ENCODE results near the gene RABL3. TPM values are rescaled to one million over a fixed set of nuclear protein-coding genes. Genes with fewer than 3 reads are reported as not detected.

RABL3 gene
- total and polyA plus RNA-seq, 2 donors (not counting 1 experiment from before 2014, with no cell fraction given), result 11.9 to 13.4 TPM

DNA sequence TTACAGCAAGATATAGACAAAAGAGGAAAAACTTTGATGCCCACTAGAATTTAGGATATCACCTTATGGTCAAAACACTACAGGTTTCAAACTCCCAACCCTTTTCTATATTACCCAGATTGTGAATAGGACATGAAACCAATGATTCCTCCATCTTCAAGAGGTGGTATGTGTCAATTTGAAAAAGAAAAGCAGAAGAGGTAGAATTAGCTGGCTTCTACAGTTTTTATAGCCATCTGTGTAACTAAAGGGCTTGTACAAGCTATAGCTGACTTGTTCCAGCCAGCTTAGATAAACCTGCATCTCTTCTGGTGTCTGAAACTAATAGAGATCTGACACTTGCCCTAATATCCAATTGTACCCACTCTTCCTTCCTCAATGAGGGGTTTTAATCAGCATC lies 35.4 kb downstream of the RABL3 start:
- no peaks in the 10 kb centered on the region for H3K9me3 ChIP-seq (ENCODE audit: control insufficient read depth, insufficient read depth, low read depth, low read length)
- H4K20me1 ChIP-seq (ENCODE audit: control insufficient read depth, extremely low read depth, insufficient read depth, low read length), result no peaks in the 10 kb centered on the region
- no peaks in the 10 kb centered on the region for H3K79me2 ChIP-seq (ENCODE audit: control insufficient read depth, insufficient read depth, low read length)
- H2AFZ ChIP-seq (ENCODE audit: low read length), result no peak overlapping the region
- H3K4me1 ChIP-seq (ENCODE audit: control insufficient read depth, extremely low read depth, insufficient read depth, low read length), result no peaks in the 10 kb centered on the region
- TF ChIP-seq EZH2 (IDR thresholded peaks at IDR 0.05; ENCODE audit: low read length, missing control alignments), result no peak
- TF ChIP-seq, protein P1, sequence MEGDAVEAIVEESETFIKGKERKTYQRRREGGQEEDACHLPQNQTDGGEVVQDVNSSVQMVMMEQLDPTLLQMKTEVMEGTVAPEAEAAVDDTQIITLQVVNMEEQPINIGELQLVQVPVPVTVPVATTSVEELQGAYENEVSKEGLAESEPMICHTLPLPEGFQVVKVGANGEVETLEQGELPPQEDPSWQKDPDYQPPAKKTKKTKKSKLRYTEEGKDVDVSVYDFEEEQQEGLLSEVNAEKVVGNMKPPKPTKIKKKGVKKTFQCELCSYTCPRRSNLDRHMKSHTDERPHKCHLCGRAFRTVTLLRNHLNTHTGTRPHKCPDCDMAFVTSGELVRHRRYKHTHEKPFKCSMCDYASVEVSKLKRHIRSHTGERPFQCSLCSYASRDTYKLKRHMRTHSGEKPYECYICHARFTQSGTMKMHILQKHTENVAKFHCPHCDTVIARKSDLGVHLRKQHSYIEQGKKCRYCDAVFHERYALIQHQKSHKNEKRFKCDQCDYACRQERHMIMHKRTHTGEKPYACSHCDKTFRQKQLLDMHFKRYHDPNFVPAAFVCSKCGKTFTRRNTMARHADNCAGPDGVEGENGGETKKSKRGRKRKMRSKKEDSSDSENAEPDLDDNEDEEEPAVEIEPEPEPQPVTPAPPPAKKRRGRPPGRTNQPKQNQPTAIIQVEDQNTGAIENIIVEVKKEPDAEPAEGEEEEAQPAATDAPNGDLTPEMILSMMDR (conservative IDR thresholded peaks at IDR 0.05 in 1 of 2, IDR thresholded peaks at IDR 0.05 in 1 of 2; ENCODE audit: low read depth in 1 of 2, low read length in 2 of 2), result no peak
- no peak overlapping the region for H3K4me2 ChIP-seq (ENCODE audit: extremely low read depth, insufficient read depth, low read length)
- H3K4me3 ChIP-seq (replicated peaks in 1 of 4; ENCODE audit: control extremely low read depth in 1 of 4, insufficient read depth in 1 of 4, low read depth in 3 of 4, low read length in 4 of 4), result no peak overlapping the region
- H3K36me3 ChIP-seq (ENCODE audit: control insufficient read depth, insufficient read depth, low read length), result no peaks in the 10 kb centered on the region
- DNase-seq (ENCODE audit: low read depth in 2 of 2), result no peak
- H3K27ac ChIP-seq (ENCODE audit: insufficient read depth, low read length), result no peak overlapping the region
- no peak overlapping the region for H3K9ac ChIP-seq (ENCODE audit: insufficient read depth, low read length)
- H3K27me3 ChIP-seq (ENCODE audit: control insufficient read depth, insufficient read depth, low read length), result no peaks in the 10 kb centered on the region

DNA sequence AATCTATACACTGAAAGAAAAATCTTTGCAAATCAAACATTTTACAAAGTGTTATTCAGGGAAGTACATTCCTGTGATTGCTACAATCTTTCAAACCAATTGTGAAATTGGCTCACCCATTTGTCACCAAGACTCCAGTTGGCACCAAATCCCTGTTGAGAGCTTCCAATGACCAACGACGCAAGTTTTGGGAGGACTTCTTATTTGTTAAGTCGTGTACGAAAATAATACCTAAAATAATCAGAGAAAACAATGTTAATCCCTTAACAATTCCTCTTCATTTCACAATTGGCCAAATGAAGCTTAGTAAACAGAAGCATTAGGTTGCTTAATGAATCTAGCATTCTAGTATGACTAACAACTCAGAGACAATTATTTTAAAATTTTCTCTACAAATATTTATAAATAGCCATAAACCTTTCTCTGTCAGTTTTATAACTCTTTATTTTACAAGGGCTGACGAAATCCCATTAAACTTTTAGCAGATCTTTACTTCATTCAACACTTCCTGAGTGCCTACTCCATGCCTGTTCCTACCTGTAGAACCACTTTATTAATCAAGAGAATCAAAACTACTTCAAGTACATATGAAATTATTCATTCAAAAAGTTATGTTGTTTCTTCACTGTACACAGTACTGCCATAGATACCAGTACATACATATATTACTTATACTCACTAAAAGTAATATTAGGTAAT lies 36.3 kb downstream of the RABL3 start:
- H3K4me3 ChIP-seq (replicated peaks in 1 of 4; ENCODE audit: control extremely low read depth in 1 of 4, insufficient read depth in 1 of 4, low read depth in 3 of 4, low read length in 4 of 4), result no peak overlapping the region
- TF ChIP-seq, protein P1 (conservative IDR thresholded peaks at IDR 0.05 in 1 of 2, IDR thresholded peaks at IDR 0.05 in 1 of 2; ENCODE audit: low read depth in 1 of 2, low read length in 2 of 2), result no peak
- no peak for TF ChIP-seq EZH2 (IDR thresholded peaks at IDR 0.05; ENCODE audit: low read length, missing control alignments)
- no peaks in the 10 kb centered on the region for H3K9me3 ChIP-seq (ENCODE audit: control insufficient read depth, insufficient read depth, low read depth, low read length)
- DNase-seq (ENCODE audit: low read depth in 2 of 2), result no peak
- no peaks in the 10 kb centered on the region for H3K4me1 ChIP-seq (ENCODE audit: control insufficient read depth, extremely low read depth, insufficient read depth, low read length)
- no peaks in the 10 kb centered on the region for H3K79me2 ChIP-seq (ENCODE audit: control insufficient read depth, insufficient read depth, low read length)
- no peaks in the 10 kb centered on the region for H3K36me3 ChIP-seq (ENCODE audit: control insufficient read depth, insufficient read depth, low read length)
- H3K27me3 ChIP-seq (ENCODE audit: control insufficient read depth, insufficient read depth, low read length), result no peaks in the 10 kb centered on the region
- H3K27ac ChIP-seq (ENCODE audit: insufficient read depth, low read length), result no peak overlapping the region
- no peak overlapping the region for H3K9ac ChIP-seq (ENCODE audit: insufficient read depth, low read length)
- no peaks in the 10 kb centered on the region for H4K20me1 ChIP-seq (ENCODE audit: control insufficient read depth, extremely low read depth, insufficient read depth, low read length)
- H3K4me2 ChIP-seq (ENCODE audit: extremely low read depth, insufficient read depth, low read length), result no peak overlapping the region
- no peak overlapping the region for H2AFZ ChIP-seq (ENCODE audit: low read length)

DNA sequence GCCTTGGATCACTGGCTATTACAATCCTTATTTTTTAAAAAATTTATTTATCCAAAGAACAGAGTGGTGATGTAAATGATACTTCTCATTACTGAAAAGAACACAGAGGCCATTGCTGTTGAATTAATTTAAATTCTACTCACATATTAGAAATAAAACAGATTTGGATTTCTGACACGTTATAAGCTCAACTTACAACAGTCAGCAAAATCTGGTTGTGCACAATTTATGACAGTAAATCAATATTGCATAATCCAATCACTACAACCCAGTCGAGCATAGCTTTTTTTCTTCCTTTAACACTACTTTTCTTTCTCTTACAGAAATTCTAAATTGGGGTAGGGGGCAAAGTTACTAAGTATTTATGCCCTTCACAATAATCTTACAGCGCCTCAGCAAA lies 43.0 kb downstream of the RABL3 start:
- Histone ChIP-seq H4K20me1 (ENCODE audit: control insufficient read depth, extremely low read depth, insufficient read depth, low read length) (no peaks in the 10 kb centered on the region), H2AFZ (ENCODE audit: low read length) (no peak overlapping the region), H3K9ac (ENCODE audit: insufficient read depth, low read length) (no peak overlapping the region), H3K79me2 (ENCODE audit: control insufficient read depth, insufficient read depth, low read length) (no peaks in the 10 kb centered on the region), H3K27ac (ENCODE audit: insufficient read depth, low read length) (no peak overlapping the region), H3K9me3 (ENCODE audit: control insufficient read depth, insufficient read depth, low read depth, low read length) (no peaks in the 10 kb centered on the region), H3K36me3 (ENCODE audit: control insufficient read depth, insufficient read depth, low read length) (no peaks in the 10 kb centered on the region), H3K4me2 (ENCODE audit: extremely low read depth, insufficient read depth, low read length) (no peak overlapping the region), H3K4me3 (replicated peaks in 1 of 4; ENCODE audit: control extremely low read depth in 1 of 4, insufficient read depth in 1 of 4, low read depth in 3 of 4, low read length in 4 of 4) (no peak overlapping the region), H3K4me1 (ENCODE audit: control insufficient read depth, extremely low read depth, insufficient read depth, low read length) (no peaks in the 10 kb centered on the region), H3K27me3 (ENCODE audit: control insufficient read depth, insufficient read depth, low read length) (no peaks in the 10 kb centered on the region)
- TF ChIP-seq, protein P1 (conservative IDR thresholded peaks at IDR 0.05 in 1 of 2, IDR thresholded peaks at IDR 0.05 in 1 of 2; ENCODE audit: low read depth in 1 of 2, low read length in 2 of 2), result no peak
- TF ChIP-seq EZH2 (IDR thresholded peaks at IDR 0.05; ENCODE audit: low read length, missing control alignments), result no peak
- no peak for DNase-seq (ENCODE audit: low read depth in 2 of 2)

Data from fibroblast of lung (primary cell).